CD4-positive, alpha-beta T cell treated with Interleukin-4 for 1 hour (primary cell): ENCODE data around the gene ZNG1A.
"Not testable (repeated sequence)": the region's sequence is repeated elsewhere in the genome, so short reads cannot be mapped to it uniquely, and the experiment has no call there.

Source experiments
- DNase-seq, 2 donors: peaks; one replicate each; pipeline ENCODE4 v3.0.0-alpha.2; 2020 to 2022

ZNG1A gene

DNA sequence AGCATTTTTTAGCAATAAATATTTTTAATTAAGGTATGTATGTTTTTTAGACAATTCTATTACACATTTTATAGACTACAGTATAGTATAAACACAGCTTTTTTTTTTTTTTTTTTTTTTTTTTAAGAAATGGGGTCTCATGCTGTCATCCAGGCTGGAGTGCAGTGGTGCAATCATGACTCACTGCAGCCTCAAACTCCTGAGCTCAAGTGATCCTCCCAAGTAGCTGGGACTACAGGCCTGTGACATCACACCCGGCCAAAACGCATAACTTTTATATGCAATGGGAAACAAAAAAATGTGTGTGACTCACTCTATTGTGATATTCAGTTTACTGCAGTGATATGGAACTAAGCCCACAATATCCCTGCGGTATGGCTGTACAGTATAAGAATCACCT lies 9.1 kb downstream of the ZNG1A start:
- not testable (repeated sequence) for DNase-seq

DNA sequence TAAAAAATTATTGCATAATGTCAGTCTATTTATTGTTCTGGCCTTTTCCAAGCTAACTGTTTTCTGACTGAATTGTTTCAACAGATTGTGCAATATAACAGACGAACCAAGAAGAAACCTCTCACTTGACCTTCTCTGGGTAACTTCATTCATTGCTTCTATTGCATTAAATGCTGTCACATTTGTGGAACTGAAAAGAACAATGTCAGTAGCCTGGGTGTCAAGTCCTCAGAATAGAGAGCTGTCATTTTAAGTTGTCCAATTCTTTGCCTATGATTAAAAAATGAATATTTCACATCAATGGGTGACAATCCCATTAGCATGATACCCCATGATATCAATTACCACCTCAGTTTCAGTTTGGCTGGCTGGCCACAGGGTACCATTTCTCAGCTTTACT lies 19.0 kb downstream of the ZNG1A start:
- not testable (repeated sequence) for DNase-seq

DNA sequence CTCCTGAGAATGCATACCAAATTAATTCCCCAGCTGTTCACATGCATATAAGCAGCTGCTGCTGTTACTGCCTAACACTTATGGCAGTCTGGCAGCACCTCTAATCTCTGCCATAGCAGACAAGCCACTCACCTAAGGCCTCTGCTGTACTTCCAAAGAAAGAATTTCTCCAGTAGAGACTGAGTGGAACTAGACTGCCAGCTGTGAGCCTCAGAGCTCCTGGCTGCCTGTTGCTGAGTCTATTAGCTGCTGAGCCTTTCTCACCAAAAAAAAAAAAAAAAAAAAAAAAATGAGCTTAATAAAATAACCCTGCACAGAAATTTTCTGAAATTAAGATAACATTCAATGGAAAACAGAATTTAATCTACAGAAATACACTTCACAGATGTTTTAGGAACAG lies 27.7 kb downstream of the ZNG1A start:
- DNase-seq, result not testable (repeated sequence)

DNA sequence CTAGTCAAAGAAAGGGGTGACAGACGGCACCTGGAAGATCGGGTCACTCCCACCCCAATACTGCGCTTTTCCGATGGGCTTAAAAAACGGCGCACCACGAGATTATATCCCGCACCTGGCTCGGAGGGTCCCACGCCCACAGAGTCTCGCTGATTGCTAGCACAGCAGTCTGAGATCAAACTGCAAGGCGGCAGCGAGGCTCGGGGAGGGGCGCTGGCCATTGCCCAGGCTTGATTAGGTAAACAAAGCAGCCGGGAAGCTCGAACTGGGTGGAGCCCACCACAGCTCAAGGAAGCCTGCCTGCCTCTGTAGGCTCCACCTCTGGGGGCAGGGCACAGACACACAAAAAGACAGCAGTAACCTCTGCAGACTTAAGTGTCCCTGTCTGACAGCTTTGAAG lies 39.0 kb downstream of the ZNG1A start:
- DNase-seq, result not testable (repeated sequence)

DNA sequence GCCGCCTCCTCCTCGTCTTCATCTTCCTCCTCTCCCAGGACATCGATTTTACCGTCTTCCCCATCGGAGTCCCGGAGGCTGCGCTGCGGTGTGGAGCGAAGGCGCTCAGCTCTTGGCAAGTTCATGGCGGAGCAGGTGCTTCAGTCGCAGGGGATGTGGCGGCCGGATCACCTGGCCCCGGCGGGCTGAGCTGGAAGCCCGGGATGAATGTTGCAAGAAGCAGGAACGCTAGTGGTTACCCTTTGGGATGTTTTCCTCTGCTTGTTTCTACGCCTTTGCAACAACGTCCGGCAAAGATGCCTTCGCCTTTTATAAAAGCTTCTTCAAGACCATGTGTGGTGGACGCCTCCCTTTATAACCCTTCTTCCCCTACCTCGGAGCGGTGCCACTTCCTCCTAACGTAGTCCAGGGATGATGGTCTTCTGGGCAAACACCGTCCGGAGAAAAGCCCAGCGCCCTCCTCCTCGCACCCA lies 60.8 kb downstream of the ZNG1A start, which contains the start of gene FOXD4:
TSS of gene FOXD4 (minus strand) at position 423 of the 473 bp plus-strand sequence. CDS start at position 125, 298 bp downstream.
- DNase-seq, result not testable (repeated sequence)

DNA sequence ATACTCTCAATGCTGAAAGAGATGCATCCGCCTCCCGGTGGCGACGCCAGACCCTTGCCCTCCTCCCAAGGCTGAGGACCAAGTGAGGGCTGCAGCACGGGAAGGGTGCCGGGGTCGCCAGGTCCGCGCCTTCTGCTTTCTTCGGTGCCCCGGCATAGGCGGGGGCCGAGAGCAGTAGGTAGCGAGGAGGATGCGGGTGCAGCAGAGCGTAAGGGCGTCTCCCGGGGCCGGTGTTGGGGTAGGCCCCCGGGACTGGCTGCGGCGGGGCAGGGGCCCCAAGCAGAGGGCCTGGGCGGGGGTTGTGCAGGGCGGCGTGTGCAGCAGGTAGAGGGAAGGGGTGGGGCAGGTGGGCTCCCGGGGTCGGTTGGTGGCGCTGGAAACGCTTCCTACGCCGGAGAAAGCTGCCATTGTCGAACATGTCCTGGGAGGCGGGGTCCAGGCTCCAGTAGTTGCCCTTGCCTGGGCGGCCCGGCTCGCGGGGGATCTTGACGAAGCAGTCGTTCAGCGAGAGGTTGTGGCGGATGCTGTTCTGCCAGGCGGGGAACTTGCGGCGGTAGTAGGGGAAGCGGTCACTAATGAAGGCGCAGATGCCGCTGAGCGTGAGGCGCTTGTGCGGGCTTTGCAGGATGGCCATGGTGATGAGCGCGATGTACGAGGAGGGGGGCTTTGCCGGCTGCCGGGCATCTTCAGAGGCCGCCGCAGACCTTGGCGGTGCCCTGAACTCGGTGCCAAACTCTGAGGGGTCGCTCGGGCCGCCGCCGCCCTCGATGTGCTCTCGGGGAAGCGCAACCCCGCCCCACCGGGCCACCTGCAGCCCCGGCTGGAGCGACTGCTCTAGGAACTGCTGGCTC lies 61.5 kb downstream of the ZNG1A start:
- DNase-seq, result peak; percentile 22 to 32

DNA sequence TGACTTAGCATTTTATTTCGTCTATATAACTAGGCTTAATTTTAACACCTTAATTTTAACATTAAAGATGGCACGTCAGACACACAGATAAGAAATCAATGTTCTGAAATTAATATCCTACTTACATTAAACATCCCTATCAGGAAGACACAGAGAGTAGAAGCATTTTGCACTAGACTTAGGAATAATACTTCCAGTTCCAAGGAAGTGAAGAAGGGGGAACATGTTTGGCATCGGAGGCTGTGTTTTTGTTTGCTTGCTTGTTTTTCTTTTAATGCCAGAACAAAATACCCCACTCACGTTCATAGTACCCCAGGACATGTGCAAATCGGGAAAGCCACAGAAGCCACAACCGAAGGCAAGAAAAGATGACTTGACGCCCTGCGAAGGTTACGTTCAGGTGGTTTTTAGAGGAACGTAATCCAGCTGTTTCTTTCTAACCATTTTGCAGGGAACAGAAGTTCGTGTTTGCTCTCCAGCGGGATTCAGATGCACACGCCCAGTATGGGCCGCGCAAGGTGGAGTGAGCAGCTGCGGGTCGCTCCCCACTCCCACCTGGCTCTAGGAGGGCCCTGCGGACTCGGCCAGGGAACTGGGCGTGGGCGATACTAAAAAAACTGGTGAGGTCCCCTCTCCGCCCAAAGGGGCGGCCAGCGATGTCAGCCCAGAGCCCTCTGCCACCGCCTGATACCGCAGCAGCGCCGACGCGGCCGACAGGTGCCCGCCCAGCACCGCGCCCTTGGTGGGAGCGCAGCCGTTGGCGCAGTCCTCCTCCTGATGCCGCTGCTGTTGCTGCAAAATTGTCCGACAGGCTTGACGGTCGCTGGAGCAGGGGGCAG lies 62.4 kb downstream of the ZNG1A start:
- peak in 1 of 2 donors; percentile 15 for DNase-seq

DNA sequence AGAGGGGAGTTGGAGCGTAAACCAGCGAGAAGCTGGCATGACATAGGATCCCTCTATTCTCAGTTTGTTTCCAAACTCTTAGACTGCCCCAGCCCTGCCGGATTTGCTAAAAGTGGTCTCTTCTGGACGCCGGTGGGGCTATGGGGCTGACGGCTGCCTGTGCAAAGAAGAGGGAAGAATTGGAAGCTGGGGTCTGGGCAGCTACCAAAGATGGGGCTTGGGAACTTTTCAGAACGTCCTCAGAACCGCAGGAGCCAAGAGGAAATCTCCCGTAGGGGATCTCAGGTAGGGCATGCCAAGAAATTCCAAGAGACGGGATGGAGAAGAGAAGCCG lies 63.8 kb downstream of the ZNG1A start:
- not testable (repeated sequence) for DNase-seq

DNA sequence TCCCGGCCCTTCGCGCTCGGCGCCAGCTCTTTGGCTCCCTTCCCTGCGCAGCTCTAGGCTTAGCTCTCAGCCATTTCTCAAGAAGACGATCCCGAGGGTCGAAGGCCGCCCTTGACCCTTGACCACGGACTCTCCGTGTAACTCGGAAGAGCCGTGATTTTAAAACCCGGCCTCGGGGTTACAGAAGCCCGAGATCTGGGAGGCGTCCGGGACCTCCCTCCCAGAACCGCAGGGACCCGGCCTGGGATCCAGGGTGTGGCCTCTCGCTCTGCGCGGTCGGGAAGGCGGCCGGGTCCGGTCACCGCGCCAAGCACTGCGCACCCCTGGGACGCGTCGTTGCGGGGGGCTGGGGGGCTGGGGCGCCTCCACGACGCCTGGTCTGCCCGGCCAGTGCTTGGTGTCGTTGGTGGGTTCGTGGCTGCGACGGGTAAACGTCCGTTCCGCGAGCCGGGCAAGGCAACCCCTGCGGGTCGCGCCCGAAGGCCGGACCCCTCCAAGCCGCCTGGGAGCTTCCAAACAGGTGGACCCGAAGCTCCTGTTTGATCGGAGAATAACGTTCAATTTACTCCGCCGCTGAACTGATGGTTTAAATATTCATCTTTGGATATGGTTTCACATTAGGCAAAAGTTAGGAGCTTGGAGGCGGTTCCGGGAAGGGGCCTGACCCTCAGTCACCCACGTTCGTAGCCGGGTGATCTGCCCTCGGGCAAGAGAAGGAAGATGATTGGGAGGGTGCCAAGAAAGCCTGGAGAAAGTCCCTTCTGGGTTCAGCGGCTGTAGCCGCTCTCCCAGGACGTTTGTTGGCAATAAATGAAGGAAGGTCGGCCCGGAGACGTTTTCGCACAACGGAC lies 64.4 kb downstream of the ZNG1A start:
- DNase-seq, result peak in 1 of 2 donors; percentile 10

DNA sequence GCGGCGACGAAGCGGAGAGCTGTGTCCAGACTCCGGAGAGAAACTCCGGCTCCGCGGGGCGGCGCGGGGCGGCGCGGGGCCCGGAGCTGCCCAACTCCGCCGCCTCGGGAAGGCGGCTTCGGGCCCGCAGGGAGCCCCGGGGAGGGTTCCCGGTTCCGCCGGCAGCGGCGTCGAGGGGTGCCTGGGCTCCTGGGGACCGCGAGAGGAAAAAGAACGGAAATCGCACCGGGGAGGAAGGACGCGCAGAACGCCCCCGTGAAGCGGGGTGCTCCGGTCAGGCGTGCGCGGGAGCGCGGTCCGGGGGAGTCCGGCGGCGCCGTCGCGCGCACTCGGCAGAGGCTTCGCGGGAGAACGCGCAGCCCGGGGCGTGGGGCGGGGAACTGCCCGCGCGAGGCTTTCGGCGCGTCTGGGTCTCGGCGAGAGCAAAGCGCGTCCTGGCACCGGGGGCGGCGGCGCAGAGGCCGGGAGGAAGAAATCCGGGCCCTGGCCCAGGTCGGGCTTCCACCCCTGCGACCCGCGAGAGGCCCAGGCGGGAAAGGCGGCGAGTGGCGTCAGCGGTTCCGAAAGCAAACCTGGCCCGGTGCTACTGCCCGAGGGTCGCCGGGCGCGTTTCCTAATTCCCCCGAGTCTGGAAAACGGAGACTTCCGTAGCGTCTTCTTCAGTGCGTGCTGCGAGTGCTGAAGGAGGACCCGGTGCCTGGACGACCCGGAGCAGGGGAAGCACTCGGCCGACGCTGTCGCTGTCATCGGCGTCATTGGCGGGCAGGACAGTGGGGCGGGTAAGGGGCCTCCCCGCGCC lies 65.2 kb downstream of the ZNG1A start:
- DNase-seq, result peak; percentile 36 to 40

DNA sequence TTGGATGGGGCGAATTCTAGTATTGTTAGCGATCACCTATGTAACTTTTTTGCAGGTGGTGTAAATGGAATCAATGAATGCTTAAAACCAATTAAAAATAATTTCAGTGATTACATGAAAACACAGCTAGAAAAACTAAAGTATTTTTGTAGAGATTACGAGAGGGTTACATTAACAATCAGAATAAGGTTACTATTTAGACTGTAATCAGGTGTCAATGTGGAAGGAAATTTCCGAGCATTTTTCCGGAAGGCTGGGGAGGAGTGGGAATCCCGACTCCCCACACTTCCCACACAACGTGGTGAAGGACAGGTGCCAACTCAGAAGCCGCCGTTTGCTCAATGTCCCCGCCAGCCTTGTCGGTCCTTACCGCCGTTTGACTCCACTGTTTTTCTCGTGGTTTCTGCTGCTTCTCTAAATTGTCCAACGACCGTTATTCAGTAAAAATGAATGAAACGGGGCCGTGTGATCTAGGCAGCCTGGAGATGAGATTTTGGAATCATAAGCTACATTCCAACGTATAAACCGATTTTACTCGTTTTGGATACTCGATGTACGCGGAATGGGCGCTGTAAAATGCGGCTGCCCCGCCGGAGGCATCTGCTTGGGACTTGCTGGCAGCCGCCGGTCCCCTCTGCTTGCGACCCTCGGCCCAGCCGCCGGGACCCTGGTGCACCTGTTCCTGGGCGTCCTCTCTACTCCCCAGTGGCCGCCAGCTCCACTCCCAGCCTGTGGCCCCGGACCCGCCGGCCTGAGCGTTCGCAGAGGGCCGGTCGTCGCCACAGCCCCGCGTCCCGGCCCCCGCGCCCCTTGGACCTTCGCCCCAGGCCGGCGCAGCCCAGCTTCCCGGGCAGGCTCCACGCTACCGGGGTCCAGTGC lies 66.0 kb downstream of the ZNG1A start:
- DNase-seq, result peak in 1 of 2 donors; percentile 11

DNA sequence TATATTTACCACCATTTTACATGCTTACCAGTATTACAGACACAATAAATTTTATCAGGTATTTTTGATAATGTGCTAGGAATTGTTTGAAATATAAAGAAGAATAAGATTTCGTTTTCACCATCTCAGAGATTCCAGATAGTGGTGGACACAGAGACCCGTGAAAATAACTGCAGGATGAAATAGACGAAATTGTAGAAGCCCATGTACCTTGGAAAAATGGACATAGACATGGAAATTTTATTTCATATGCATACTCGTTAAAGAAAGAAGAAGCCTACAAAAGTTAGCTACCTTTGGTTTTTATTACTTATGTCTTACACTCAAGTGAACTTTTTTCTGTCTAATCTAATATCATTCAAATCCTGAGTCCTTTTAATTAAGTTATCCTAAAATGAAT lies 68.2 kb downstream of the ZNG1A start:
- not testable (repeated sequence) for DNase-seq

DNA sequence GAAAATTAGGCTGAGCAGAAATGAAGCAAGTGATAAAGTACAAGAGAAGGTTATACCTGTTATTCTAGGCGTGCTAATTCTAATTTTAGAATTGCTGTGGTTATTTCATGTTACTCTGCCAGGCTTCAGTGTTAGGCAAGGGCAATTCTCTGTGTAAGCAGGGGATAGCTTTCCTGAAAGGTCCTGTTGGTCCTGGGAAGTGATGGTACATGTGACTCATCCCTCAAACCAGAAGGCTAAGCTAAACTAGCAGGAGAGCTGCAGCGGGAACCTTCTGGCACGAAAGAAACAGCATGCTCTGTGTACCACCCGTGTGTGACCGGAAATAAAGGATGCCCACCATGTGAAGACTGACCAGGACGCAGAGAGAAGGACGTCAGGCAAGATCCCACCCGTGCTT lies 69.3 kb downstream of the ZNG1A start:
- not testable (repeated sequence) for DNase-seq

DNA sequence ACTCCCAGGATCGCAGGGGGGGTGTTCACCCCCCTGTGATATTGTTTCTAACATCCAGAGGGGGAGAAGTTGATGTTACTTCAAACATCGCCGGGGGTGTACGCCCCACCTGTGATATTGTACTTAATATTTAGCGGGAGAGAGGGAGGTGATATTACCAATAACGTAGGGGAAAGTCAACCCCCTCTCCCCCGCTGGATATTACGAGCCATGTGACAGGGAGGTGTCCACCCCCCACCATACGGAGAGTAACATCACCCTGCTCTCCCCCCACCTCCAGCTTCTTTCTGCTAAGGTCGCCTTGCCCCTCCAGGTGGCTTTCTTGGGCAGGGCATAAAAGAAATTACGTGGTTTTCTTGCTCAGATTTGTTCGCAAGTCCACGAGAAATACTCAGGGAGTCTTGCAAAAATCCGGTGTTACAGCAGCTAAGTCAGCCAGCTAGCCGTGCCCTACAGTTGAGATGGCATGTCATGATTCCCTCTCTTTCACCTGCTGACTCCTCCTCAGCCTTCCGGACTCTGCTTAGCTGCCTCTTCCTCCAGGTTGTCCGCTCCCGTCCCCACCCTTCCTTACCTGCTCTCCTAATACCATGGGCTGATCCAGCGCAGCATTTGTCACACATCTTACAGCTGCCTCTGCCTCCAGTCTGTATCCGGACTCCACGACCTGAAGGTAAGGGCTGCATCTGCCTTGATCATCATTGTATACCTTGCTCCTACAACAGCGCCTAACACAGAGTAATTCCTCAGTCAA lies 69.9 kb downstream of the ZNG1A start:
- not testable (repeated sequence) for DNase-seq

DNA sequence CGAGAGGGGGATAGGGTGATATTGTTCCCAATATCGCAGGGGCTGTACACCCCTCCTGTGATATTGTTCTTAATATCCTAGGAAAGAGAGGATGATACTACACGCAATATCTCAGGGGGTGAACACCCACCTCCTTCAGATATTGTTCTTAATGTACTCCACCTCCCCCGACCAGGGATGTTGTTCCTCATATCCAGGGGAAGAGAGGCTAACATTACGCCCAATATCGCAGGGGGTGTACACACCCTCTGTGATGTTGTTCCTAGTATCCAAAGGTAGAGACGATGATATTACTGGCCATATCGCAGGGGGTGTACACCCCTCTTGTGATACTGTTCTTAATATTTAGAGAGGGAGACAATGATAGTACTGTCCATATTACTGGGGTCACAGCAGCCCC lies 72.9 kb downstream of the ZNG1A start:
- not testable (repeated sequence) for DNase-seq

DNA sequence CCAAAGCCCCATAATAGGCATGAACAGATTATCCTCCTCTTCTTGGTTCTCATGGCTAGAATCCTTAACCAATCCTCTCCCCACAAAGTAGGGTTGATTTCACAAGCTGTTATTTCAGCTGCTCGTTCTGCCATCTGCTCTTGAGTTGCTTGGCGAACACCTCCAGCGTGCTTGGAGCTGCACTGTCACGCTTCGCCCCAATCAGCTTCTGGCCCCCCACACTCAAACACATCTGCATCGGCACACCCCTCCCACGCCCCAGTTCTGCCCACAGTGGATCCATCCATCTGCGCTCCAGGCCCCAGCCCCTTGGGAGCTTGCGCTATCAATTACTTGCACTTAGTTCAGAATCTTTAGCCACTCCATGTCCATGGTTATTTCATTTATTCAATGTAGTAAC lies 78.4 kb downstream of the ZNG1A start:
- not testable (repeated sequence) for DNase-seq

DNA sequence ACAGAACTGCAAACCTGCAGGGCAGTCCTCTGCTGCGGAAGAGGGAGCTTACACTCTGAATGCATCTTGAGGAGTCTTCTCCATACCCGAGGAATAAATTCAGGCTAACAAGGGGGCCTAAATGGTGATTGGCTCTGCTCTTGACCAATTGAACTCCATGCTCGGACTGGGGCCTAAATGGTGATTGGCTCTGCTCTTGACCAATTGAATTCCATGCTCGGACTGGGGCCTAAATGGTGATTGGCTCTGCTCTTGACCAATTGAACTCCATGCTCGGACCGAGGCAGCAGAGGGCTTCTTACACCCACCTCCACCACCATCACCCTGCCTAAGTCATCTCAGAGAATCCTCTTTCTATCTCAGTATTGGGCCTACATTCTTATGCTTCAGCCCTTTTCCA lies 79.0 kb downstream of the ZNG1A start:
- not testable (repeated sequence) for DNase-seq

DNA sequence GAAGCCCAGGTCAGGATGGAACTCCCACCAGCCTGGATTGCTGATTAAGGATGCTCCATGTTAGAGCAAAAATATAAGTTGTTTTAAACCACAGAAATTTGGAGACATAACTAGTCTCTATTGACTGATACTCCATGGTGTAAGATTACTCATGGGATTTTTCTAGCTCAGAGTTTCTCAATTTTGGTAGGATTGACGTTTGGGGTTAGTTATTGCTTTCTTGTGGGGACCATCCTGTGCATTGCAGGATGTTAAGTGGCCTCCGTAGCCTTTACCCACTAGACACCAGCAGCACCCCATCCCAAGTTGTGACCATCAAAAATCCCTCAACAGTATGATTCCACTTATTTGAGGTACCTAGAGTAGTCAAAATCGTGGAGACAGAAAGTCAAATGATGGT lies 80.1 kb downstream of the ZNG1A start:
- not testable (repeated sequence) for DNase-seq

DNA sequence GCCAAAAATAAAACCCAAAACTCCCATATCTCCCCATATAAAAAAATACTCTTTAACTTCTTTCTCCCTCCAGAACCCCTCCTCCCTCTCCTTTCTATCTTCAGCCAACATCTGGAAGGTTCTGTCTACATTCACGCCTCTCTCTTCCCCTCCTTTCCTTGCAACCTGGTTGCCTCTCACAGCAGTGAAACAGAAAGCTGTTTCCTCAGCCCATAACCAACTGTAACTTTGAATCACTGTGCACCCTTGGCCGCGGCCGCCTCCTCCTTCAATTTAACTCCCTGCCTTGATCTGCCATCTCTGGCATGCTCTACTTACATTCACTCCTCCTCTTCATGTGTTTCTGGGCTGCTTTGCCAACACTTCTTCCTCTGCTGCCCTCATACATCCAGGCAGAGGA lies 83.9 kb downstream of the ZNG1A start:
- DNase-seq, result not testable (repeated sequence)

DNA sequence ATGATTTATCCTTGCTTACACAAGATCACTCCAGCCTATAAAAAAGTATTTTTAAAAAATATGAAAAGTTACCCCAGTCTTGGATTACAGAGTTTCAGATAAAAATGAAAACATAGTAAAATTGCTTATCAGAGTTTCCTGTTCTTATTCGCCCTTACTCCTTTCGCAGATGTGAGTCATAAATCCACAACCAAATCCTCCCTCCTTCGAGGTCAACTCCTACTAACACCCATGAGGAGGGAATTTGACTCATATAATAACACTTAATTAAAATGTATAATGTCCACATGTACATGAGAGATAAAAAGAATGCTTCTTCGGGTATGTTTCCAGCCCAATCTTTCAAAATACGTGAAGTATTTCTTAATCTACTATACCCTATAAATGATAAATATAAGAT lies 84.5 kb downstream of the ZNG1A start:
- DNase-seq, result not testable (repeated sequence)
